Hindlimb muscle (tissue), 1 donor: ENCODE results near the gene NTRK2. TPM values are rescaled to one million over a fixed set of nuclear protein-coding genes. Genes with fewer than 3 reads are reported as not detected.
"Not testable (repeated sequence)": the region's sequence is repeated elsewhere in the genome, so short reads cannot be mapped to it uniquely, and the experiment has no call there.

Experiments used
- DNase-seq: peaks from one replicate; pipeline ENCODE4 v3.0.0-alpha.2; 2013
- polyA plus RNA-seq: library from polyadenylated mRNA; unstranded; fragments of 120-200 nt; gene quantifications from one replicate; pipeline ENCODE4 v1.2.1, GENCODE V29; 2013; ENCODE audit not compliant: insufficient read length

The NTRK2 gene
- polyA plus RNA-seq, 1 donor, result 14.5 TPM

DNA sequence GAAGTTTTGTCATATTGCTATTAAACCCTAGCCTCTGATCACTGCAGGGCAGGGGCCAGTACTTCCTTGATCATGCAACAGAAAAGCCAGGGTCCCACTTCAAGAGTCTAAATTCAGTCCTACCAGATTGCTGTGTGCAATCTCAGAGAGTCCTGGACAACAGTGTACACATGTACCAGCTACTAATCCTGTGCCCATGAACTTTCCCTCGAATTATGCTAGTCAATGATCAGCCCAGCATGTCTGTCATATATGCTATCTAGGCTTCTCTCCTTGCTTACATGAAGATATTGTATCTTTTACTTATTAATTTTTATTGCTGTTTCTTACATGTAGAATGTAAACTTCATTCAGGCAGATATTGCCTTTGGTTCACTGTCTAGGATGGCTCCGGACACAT, 367.0 kb downstream of the NTRK2 start:
- DNase-seq, result no peak

DNA sequence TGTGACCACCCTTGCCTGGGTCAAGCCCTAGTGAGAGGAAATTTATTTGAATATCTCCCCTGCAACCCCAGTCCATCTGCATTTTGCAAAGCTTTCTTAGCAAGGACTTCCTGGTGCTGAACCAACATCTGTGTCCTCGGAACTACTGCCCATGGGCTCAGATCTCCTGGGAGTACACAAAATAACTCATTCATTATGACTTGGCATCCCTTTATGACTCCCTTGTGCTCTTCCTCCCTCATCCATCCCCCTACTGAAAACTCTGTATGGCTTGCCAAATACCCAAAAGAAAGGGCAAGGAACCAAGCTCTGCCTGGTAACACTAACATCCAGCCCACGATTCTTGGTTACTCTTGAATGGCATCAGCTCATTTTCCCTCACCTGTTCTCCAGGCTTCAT, 368.5 kb downstream of the NTRK2 start:
- DNase-seq, result no peak

DNA sequence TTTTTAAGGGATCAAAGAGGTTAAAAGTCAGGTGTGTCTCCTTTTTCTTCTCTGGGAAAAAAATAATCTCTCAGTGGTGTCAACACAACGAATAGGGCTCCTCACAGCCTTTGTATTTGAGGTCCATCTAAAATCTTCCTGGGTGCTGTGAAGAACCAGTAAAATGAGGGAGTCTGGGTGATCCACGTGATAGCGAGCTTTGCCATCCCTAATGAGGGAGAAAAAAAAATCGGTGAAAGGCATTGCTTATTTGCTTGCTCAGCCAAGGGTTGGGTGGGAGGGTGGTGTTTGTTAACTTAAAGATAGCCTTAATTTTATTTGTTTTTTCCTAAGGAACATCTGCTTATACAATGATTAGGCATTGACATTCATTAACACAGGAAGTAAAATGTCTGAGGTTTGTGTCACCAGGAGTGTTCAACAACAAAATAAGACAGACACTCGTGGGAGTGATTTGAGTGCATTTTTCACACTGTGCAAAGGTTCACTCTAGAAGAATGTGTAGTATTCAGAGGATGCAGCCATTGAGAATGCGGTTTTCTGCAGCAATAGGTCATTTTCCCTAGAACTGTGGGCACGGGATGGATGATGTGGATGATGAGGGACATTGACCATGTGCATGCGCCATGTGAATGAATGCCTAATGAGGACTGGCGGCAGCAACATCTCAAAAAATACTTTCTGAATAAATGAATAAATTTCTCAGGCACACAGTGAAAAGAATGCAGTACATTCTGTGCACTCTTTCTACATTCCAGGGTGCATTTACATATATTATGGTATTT, 369.5 kb downstream of the NTRK2 start:
- no peak for DNase-seq

DNA sequence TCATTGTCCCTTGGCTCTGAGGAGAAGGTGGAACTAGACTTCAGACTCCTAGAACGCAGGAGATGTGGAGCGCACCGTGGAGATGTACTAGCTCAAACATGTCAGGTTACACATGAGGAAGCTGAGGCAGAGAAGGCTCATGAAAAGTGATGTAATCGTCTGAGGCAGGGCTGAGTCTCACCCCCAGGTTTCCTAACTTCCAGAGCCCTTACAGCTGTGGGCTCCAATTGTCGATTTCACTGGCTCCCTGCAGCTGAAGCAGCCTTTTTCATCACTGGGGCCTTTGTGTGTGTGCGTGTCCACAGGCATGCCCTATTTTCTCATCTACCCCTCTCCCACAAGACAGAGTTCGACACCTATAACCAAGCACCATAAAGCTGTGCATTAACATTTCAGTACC, 370.6 kb downstream of the NTRK2 start:
- DNase-seq, result no peak

DNA sequence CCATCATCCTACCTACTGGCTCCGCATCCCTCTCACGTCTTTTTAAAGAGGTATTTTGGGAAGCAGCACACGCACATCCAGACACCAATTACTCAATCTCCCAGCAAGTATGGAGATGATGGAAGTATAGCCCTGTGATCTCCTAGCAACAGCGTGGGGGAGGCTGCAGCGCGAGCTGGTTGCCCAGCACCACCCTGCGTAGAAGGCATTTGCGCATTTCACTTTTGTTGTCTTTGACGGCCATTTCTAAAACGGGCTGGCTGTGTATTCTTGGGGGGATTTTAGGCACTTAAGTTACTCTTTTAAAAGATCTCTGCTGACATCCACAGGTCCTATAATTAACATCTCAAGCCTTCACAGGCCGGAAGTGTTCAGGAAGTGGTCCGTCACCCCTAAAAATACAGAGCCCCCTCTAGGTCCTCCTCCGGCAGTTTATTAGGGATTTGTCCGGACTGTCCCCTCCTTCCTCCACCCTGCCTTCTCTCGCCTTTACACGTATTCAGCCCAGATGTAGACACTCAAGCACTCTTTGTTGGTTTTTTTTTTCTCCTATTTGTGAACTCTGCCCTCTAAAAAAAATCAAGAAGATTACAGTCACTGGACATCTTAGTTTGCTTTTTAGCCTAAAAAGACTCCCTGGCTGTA, 371.4 kb downstream of the NTRK2 start:
- no peak for DNase-seq

DNA sequence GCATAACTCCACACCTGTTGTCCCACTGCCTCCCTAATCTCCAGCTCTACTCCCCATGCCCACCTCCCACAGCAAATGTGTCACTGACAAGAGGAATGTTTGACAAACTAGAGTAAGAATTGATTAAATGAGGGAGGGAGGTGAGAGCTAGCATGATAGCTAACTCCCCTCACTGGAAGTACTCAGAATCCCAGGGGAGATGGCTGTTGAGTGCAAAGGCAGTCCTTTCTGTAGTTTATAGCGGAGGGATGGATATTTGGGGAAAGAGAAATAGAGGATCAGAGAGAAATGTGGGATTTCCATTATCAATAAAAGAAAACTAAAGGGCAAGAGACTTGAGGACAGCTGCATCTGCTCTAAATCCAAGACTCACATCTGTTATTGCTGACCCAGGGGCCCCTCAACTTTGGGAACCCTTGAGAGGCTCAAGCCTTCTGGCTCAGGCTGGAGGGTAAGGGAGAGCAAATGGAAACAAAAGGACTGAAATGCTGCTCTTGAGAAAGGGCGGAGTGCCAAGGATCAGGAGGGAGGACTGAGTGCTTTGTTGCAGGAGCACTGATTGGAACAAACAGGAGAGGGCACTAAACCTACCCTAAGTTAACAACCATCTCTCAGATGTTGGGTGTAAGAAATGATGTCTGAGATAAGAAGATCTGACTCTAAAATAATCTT, 372.1 kb downstream of the NTRK2 start:
- no peak for DNase-seq

DNA sequence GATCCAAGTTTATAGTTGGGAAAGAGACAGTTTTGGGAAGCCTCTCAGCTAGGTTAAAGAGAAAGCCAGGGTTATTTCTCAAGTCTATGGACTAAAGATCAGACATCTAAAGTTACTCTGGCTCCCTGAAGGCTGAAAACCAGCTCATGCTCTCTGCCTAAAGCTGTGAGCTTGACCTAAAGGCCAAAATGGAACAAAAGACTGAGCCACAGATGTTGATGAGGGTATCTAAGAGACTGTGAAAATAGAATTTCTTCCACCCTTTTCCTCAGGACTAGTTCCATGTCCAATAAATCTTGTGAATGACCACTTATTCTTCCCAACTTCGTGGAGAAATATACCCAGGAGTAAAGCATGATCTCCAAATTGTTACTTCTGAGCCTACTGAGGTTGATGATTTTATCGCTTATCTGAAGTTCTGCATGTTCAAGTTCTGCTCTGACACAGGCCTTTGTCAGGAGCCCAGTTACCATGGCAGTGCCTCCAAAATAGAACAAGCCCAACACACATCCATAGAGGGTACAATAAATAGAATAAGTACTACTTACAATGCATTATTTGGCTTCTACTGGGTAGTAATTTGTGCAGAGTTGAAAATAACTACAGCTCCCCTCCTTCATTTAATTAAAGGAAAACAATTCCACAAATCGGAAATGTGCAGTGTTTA, 373.6 kb downstream of the NTRK2 start:
- DNase-seq, result no peak

DNA sequence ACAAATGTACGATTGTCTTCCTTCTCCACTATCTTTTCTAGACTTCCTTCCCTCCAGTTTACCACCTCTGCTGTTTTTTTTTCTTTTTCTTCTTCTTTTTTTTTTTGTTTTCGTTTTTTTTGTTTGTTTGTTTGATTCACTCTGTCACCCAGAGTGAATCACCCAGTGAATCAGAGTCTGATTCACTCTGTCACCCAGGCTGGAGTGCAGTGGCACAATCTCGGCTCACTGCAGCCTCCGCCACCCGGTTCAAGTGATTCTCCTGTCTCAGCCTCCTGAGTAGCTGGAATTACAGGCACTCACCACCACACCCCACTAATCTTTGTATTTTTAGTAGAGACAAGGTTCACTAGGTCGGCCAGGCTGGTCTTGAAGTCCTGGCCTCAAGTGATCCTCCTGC, 375.7 kb downstream of the NTRK2 start:
- no peak for DNase-seq

DNA sequence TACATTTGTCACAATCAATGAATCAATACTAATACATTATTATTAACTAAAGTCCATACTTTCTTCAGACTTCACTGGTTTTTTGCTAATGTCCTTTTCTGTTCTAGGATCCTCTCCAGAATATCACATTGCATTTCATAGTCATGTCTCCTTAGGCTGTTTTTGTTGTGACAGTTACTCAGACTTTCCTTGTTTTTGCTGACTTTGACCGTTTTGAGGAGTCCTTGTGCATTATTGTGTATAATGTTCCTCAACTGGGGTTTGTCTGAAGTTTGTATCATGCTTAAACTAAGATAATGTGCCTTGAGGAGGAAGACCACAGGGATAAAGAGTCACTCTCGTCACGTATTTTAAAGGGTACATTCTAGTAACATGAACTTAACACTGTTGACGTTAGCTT, 376.9 kb downstream of the NTRK2 start:
- DNase-seq, result no peak

DNA sequence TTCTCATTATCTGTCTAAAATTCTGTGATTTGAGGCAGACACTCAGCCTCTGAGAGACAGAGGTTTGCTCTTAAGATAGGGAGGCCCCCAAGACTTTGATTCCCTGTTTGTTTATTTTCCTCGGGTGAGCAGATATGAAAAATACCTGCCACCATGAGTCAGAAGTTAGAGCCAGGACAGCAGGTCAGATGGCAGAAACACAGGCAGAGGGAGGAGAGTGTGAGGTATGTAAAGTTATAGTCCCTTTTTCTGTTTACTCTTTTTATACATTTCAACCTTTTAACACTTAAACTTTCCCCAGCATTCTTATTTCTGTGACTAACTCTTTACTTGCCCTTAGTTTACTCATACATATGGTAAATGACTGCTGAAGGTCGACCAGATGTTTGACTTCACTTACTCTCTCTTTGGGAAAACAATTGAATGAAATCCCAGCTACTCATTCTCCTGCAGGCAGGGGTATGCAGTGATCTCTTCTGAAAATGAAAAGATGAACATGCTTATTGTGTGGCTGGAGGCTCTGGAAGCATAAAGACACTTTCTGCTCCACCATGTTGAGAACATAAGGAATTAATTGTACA, 383.8 kb downstream of the NTRK2 start:
- no peak for DNase-seq

DNA sequence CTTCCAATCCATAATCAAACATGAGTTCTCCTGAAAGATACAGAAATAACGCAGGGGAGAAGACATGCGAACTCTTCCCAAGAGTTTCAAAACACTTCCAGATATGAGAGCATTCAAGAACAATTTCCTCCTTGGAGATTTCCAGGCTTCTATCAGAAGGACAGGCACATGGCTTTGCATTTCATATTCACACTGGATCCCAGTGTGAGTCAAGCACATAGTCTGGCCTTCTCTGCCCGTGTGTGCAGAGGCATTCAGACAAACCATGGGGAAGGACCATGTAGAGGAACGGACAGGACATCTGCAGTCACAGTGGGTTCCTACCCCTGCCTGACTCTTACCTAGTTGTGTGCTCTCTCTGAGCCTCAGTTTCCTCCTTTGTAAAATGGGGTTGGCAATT, 384.5 kb downstream of the NTRK2 start:
- DNase-seq, result no peak

DNA sequence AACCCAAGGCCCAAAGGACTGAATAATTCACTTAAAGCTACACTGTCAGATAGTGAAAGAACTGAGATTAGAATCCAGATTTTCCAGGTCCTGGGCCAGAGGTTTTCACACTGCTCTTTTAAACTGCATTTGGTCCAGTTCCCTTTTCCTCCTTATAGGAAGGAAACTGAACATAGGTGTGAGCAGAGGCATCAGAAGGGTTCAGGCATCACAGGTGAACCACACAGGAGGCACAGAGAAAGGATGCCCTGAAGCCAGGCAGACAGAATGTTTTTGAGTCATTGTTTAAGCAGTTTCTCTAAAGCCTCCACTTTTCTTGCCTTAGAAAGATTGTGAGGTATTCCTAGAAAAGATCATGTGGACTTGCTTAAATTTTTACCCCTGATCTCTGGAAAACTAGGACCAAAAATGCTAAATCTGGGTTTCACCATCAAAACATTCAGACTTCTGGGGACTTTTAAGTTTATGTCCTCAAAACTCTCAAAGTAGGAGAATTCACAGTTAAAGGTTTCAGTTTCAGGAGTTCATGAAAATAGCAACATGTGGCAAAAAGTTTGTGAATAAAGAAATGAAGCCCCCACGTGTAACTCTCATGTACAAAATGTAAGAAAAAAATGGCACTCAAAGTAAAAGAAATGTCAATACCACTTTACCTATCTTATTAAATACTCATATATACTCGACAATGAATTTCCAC, 386.1 kb downstream of the NTRK2 start:
- DNase-seq, result no peak

DNA sequence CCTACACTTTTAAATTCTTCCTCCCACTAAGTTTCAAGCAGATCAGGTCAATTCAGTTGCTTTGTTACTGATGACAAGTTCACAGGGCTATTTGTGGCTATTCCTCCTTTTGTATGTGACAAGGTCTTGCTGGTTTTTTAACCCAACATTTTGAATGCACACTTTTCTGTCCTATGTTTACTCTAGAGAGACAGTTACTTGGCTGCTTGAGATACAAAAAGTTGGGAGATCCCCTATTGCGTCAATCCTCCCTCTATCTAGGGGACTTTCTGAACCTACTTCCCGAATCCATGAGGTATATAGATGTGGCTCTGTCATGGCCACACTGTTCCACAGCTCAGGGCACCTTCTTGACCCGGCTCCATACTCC, 386.7 kb downstream of the NTRK2 start:
- DNase-seq, result no peak

DNA sequence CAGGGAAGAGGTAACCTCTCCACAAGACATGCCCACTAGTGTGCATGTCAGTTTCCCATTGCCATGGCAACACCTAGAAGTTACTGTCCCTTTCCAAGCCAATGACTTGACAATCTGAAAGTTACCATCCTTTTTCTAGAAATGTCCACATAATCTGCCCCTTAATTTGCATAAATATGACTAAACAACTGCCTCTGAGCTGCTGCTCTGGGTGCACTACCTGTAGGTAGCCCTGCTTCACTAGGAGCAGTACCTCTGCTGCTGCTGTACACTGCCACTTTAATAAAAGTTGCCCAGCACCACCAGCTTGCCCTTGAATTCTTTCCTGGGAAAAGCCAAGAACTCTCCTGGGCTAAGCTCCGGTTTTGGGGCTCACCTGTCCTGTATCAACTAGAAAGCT, 392.4 kb downstream of the NTRK2 start:
- DNase-seq, result no peak

DNA sequence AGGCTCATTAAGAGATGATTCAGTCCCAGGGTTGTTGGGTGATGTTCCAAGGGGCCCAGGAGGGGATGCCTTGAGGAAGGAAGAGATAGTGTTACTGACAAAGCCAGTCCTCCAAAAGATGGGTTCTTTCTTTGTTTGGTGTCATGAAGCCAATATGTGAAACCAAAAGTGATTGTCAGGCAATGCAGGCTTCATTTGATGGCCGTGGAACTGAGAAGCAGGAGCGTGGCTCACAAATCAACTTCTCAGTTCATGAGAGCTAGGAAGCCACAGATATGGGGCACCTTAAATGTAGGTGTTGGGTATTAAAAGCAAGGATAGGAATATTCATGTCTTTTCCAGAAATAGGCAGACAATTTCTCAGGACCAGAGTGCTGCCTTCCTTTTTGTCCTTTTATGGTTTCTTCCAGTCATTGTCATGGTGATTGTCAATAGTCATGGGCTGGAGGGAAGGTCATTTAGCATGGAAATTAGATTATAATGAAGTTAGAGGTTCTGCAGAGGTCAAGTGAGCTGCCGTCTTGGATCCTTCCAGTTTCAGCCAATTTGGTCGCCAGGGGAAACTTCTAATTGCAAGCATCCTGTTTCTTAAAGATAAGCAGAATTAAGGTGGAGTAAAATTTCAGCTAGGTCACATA, 393.0 kb downstream of the NTRK2 start:
- no peak for DNase-seq

DNA sequence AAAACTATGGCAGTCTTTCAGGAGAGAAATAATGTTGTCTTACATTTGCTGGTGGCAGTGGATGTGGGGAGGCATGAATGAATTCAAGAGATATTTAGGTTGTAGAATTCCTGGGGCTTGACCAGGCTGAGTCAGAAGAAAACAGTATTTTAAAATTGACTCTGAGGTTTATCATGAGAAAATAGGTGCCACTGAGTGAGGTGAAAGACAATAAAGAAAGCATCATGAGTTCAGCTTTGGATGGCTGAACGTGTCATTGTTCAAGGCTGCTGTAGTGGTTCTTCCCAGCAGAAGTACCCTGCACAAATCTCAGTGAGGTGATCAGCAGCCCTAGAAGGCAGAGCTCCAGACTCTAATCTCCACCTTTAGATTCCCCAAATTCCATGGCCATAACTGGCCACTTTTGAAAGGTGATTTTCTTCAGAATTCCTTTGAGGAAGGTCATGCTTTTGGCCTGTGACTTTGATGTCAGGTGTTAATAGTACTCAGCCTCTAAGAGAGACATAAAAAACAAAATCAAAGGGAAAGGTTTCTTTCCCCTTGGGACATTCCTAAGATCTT, 395.4 kb downstream of the NTRK2 start:
- DNase-seq, result no peak

DNA sequence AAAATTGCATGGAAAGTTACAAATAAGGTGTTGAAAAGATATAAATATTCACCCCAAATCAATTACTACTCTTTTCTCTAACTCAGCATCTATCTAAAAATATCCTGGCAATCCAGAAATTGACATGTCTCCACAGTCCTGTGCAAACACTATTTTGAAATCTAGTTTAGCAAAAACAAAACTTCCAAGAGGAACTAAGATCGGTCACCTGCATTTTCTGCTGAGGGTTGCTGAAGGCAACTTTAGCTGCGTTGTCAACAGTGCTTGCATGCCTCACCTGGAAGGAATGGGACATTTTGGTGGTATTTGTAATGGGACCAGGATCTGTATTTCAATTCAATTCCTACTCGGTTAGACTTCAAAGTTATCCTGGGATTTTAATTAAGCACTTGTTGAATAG, 398.3 kb downstream of the NTRK2 start:
- no peak for DNase-seq

DNA sequence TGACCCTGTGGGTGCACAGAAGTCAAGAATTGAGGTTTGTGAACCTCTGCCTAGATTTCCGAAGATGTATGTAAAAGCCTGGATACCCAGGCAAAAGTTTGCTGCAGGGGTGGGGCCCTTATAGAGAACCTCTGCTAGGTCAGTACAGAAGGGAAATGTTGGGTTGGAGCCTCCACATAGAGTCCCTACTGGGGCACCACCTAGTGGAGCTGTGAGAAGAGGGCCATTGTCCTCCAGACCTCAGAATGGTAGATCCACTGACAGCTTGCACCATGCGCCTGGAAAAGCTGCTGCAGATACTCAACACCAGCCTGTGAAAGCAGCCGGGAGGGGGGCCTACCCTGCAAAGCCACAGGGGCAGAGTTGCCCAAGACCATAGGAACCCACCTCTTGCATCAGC, 399.9 kb downstream of the NTRK2 start:
- DNase-seq, result not testable (repeated sequence)
